Liver (tissue), 3 donors: ENCODE results near the gene DSC2.

Source experiments
- ATF3 ChIP-seq: IDR thresholded peaks from 2 replicates; pipeline ENCODE4 v1.6.1; 2016; ENCODE audit warnings: antibody characterized with exemption
- CTCF ChIP-seq: fragments of 150-350 bp; IDR thresholded peaks from 2 replicates; pipeline ENCODE4 v1.5.1; 2017; ENCODE audit warnings: improper control_type of control experiment, low read depth, low read length; ENCODE audit not compliant: missing input control
- EGR1 ChIP-seq, 2 donors: IDR thresholded peaks; 2 replicates each; pipeline ENCODE4 v1.6.1; 2016 to 2018; ENCODE audit warnings: antibody characterized with exemption in 2 of 2, low read depth in 2 of 2
- GABPA ChIP-seq, 2 donors: IDR thresholded peaks in 1 of 2; conservative IDR thresholded peaks in 1 of 2; 2 replicates each; pipeline ENCODE4 v1.6.1; 2016; ENCODE audit warnings: antibody characterized with exemption in 2 of 2, mild to moderate bottlenecking in 1 of 2, moderate library complexity in 1 of 2
- MAX ChIP-seq: IDR thresholded peaks from 2 replicates; pipeline ENCODE4 v1.6.1; 2016; ENCODE audit warnings: antibody characterized with exemption
- NR2F2 ChIP-seq: IDR thresholded peaks from 2 replicates; pipeline ENCODE4 v1.6.1; 2016; ENCODE audit warnings: antibody characterized with exemption
- RXRA ChIP-seq, 2 donors: IDR thresholded peaks; 2 replicates each; pipeline ENCODE4 v1.6.1; 2017 to 2018; ENCODE audit warnings: antibody characterized with exemption in 2 of 2, mild to moderate bottlenecking in 1 of 2
- SP1 ChIP-seq: IDR thresholded peaks from 2 replicates; pipeline ENCODE4 v1.6.1; 2018; ENCODE audit warnings: antibody characterized with exemption, mild to moderate bottlenecking
- YY1 ChIP-seq: IDR thresholded peaks from 2 replicates; pipeline ENCODE4 v1.6.1; 2016; ENCODE audit warnings: antibody characterized with exemption, mild to moderate bottlenecking
- donor health status: healthy.
- donor health status: healthy.

GRCh38 chr18:31015715-31016434 lies 86.3 kb downstream of the DSC2 start:
- no peak for TF ChIP-seq CTCF
- no peak for TF ChIP-seq MAX
- TF ChIP-seq NR2F2 = no peak
- TF ChIP-seq RXRA (IDR thresholded peaks at IDR 0.05) = no peak
- TF ChIP-seq EGR1 (IDR thresholded peaks at IDR 0.05; ENCODE audit: low read depth in 2 of 2) = no peak
- TF ChIP-seq ATF3 = no peak
- no peak for TF ChIP-seq GABPA (IDR thresholded peaks at IDR 0.05 in 1 of 2, conservative IDR thresholded peaks at IDR 0.05 in 1 of 2)
- TF ChIP-seq SP1 = no peak
- TF ChIP-seq YY1 = no peak
